Measurements from ENCODE around the gene CEACAM16. TPM values are rescaled to one million over a fixed set of nuclear protein-coding genes. Genes with fewer than 3 reads are reported as not detected.
"Not testable (repeated sequence)": the region's sequence is repeated elsewhere in the genome, so short reads cannot be mapped to it uniquely, and the experiment has no call there.

Gene CEACAM16
- polyA plus RNA-seq, 1 donor from 2014 or later = not detected

DNA sequence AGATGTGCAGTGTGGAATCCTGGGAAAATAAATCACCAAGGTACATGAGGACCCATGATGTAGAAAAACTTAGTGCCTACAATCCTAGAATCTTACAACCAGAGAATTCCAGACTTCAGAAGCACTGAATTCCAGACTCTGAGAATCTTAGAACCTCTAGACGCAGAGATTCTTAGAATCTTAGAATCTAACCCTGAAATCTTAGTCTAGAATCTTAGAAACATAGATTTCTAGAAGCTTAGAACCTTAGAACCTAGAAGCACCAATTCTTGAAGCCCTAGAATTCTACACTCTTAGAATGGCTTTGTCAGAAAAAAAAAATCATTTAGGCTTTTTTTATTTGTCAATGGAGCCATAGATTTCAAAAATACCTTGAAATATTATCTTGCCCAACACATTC is 6.0 kb downstream of the CEACAM16 start:
- H3K9me3 Mint-ChIP-seq = no peaks in the 10 kb centered on the region
- H3K27ac Mint-ChIP-seq = no peak overlapping the region
- no peak overlapping the region for H3K4me3 Mint-ChIP-seq
- H3K4me1 Mint-ChIP-seq = no peaks in the 10 kb centered on the region
- H3K36me3 Mint-ChIP-seq = no peaks in the 10 kb centered on the region
- H3K27me3 Mint-ChIP-seq = no peaks in the 10 kb centered on the region

- Mint-ChIP-seq H3K4me3 (no peak overlapping the region), H3K27me3 (no peaks in the 10 kb centered on the region), H3K36me3 (no peaks in the 10 kb centered on the region), H3K9me3 (peaks cover 0 to 3% (median 0%) of the 10 kb centered on the region in 3 donors), H3K4me1 (no peaks in the 10 kb centered on the region), H3K27ac (no peak overlapping the region)
Observed at GRCh38 chr19:44705502-44706010, 6.6 kb downstream of the CEACAM16 start.

- peaks cover 0 to 4% (median 0%) of the 10 kb centered on the region in 3 donors for H3K9me3 Mint-ChIP-seq
- H3K27ac Mint-ChIP-seq = no peak overlapping the region
Observed at GRCh38 chr19:44706506-44707236, 7.7 kb downstream of the CEACAM16 start.

DNA sequence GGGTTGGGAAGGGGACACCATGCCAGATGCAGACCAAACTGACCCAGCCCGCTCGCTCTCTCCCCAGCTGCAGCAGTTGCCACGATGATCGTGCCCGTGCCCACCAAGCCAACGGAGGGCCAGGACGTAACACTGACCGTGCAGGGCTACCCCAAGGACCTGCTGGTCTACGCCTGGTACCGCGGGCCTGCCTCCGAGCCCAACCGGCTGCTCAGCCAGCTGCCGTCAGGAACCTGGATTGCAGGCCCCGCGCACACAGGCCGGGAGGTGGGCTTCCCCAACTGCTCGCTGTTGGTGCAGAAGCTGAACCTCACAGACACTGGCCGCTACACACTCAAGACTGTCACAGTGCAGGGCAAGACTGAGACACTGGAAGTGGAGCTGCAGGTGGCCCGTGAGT is 8.8 kb downstream of the CEACAM16 start:
- no peak overlapping the region for H3K27ac Mint-ChIP-seq
- H3K4me1 Mint-ChIP-seq = peaks cover 0 to 1% (median 0%) of the 10 kb centered on the region in 3 donors
- H3K27me3 Mint-ChIP-seq = peaks cover 7% of the 10 kb centered on the region
- no peak overlapping the region for H3K4me3 Mint-ChIP-seq
- H3K36me3 Mint-ChIP-seq = peaks cover 2% of the 10 kb centered on the region
- H3K9me3 Mint-ChIP-seq = peaks cover 0 to 4% (median 0%) of the 10 kb centered on the region in 3 donors

More at GRCh38 chr19:44706506-44707236, 7.7 kb downstream of the CEACAM16 start:
- Mint-ChIP-seq H3K36me3 (no peaks in the 10 kb centered on the region), H3K4me1 (no peaks in the 10 kb centered on the region), H3K4me3 (no peak overlapping the region), H3K27me3 (peaks cover 7% of the 10 kb centered on the region)

GRCh38 chr19:44708940-44709339 is 10.0 kb downstream of the CEACAM16 start:
- no peak overlapping the region for H3K4me3 Mint-ChIP-seq
- H3K4me1 Mint-ChIP-seq = peaks cover 0 to 1% (median 0%) of the 10 kb centered on the region in 3 donors
- H3K27me3 Mint-ChIP-seq = peaks cover 7% of the 10 kb centered on the region
- H3K27ac Mint-ChIP-seq = no peak overlapping the region
- H3K9me3 Mint-ChIP-seq = peaks cover 0 to 4% (median 0%) of the 10 kb centered on the region in 3 donors
- peaks cover 2% of the 10 kb centered on the region for H3K36me3 Mint-ChIP-seq

GRCh38 chr19:44709434-44710266 is 10.7 kb downstream of the CEACAM16 start:
- not testable (repeated sequence) for H3K4me1 Mint-ChIP-seq, H3K27ac Mint-ChIP-seq, H3K4me3 Mint-ChIP-seq, H3K36me3 Mint-ChIP-seq, H3K27me3 Mint-ChIP-seq, H3K9me3 Mint-ChIP-seq

GRCh38 chr19:44710483-44710882 is 11.5 kb downstream of the CEACAM16 start:
- peaks cover 0 to 8% (median 4%) of the 10 kb centered on the region in 3 donors for H3K9me3 Mint-ChIP-seq
- H3K27ac Mint-ChIP-seq = no peak overlapping the region
- no peak overlapping the region for H3K4me3 Mint-ChIP-seq
- peaks cover 7% of the 10 kb centered on the region for H3K27me3 Mint-ChIP-seq
- peaks cover 0 to 1% (median 0%) of the 10 kb centered on the region in 3 donors for H3K4me1 Mint-ChIP-seq
- H3K36me3 Mint-ChIP-seq = peaks cover 2% of the 10 kb centered on the region

DNA sequence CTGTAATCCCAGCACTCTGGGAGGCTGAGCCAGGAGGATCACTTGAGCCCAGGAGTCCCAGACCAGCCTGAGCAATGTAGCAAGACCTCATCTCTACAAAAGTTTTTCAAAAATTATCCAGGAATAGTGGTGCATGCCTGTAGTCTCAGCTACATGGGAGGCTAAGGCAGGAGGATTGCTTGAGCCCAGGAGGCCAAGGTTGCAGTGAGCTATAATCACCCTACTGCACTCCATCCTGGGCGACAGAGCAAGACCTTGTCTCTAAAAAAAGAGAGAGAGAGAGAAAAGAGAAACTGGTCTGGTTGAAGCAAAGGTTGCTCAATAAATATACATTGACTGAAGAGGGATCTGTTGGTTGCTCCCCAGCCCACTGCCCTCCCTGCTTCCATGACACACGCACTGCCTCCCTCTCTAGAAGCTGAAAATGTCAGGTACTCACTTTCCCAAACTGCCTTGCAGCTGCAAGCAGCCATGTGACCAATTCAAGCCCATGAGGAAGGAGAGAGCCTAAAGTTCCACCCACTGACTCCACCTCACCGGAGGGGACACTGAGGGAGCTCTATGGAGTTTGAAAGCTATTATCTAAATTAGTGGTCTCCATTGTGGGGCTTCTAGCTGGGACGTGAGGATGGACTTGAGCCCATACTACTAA is 14.0 kb downstream of the CEACAM16 start:
- H3K36me3 Mint-ChIP-seq = peaks cover 2% of the 10 kb centered on the region
- H3K4me3 Mint-ChIP-seq = no peak overlapping the region
- H3K27me3 Mint-ChIP-seq = peaks cover 7% of the 10 kb centered on the region
- H3K27ac Mint-ChIP-seq = no peak overlapping the region
- peaks cover 0 to 14% (median 4%) of the 10 kb centered on the region in 3 donors for H3K9me3 Mint-ChIP-seq
- H3K4me1 Mint-ChIP-seq = peaks cover 0 to 1% (median 0%) of the 10 kb centered on the region in 3 donors

DNA sequence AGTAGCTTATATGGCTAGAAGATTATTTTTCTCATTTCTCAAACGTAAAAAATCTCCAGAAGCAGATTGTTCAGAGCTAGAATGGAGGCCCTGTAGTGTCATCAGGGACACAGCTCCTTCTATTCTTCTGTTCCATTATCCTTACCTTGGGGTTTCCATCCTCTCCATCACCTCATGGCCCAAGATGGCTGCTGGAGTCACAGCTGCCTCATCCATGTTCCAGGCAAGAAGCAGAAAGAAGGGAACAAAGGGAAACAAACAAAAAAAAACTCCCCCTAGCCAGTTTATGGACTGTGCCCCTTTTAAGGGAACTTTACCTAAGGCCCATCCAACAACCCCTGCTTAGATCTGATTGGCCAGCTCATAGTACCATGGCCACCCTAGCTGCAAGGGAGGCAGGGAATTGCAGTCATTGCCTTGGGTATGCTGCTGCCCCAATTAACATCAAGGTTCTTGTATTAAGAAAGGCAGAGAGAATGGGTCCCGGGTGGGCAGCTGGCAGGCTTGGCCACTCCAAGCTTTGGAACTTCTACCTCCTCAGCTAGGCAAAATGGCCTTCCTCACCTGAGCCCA is 15.7 kb downstream of the CEACAM16 start:
- Mint-ChIP-seq H3K9me3 (peaks cover 0 to 14% (median 4%) of the 10 kb centered on the region in 3 donors), H3K4me1 (peaks cover 0 to 1% (median 0%) of the 10 kb centered on the region in 3 donors), H3K27me3 (peaks cover 7% of the 10 kb centered on the region), H3K4me3 (no peak overlapping the region), H3K27ac (no peak overlapping the region), H3K36me3 (peaks cover 2% of the 10 kb centered on the region)

GRCh38 chr19:44717603-44718002 is 18.7 kb downstream of the CEACAM16 start:
- H3K9me3 Mint-ChIP-seq = peaks cover 0 to 14% (median 0%) of the 10 kb centered on the region in 3 donors
- peaks cover 12% of the 10 kb centered on the region for H3K27me3 Mint-ChIP-seq
- H3K27ac Mint-ChIP-seq = no peak overlapping the region
- peaks cover under 1% of the 10 kb centered on the region for H3K36me3 Mint-ChIP-seq
- H3K4me1 Mint-ChIP-seq = peaks cover 0 to 10% (median 0%) of the 10 kb centered on the region in 3 donors
- no peak overlapping the region for H3K4me3 Mint-ChIP-seq

DNA sequence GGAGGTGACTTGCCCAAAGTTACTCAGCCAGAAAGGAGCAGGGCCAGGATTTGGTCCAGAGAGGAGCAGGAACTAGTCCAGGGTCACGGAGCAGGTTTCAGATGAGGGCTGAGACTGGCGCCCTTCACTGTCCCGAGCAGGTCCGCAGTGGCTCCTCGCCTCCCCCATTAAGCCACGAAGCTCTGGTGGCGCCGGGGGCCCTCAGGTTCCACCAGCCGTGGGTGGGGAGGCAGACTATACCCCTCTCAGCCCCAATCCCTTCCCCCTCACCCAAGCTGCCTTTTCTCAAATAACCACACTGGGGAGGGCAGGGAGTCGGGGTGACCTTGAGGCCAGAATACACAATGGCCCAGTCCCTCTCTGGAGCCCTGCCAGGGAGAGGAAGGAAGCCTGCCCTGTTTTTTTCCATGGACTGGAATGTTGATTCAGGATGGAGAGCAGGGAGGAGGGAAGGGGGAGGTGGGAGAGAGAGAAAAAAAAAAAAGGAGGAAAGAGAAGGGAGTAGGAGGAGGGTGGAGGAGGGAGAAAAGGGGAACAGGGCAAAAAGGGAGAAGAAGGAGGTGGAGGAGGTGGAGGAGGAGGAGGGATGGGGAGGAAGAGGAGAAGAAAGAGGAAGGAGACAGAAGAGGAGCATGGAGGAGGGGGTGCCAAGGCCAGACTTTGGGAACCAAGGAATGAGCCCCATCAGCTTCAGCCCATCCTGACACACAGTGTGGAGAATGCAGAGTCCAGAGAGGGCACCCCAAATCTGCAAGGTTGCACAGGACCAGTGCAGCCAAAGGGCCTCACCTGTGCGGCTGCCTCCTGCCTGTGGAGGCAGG is 19.7 kb downstream of the CEACAM16 start:
- H3K4me3 Mint-ChIP-seq = no peak overlapping the region
- H3K36me3 Mint-ChIP-seq = no peaks in the 10 kb centered on the region
- peaks cover 13% of the 10 kb centered on the region for H3K27me3 Mint-ChIP-seq
- peaks cover 0 to 14% (median 0%) of the 10 kb centered on the region in 3 donors for H3K9me3 Mint-ChIP-seq
- peaks cover 0 to 12% (median 4%) of the 10 kb centered on the region in 3 donors for H3K4me1 Mint-ChIP-seq
- no peak overlapping the region for H3K27ac Mint-ChIP-seq

DNA sequence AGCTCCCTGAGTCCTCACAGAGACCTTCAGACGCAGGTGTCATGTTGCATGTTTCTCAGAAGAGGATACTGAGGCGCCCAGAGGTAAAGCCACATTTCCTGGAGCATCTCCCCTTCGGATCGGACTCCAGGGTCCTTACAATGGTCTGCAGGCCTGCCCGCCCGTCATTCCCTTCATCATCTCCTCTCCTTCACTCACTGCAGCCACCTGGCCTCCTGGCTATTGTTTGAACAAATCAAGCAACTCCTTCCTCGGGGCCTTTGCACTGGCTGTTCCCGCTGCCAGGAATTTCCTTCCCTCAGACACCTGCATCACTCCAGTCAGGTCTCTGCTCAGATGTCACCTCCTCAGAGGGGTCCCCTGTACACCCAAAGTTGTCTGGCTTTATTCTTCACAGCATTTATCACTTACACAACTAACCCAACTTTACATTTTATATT is 20.3 kb downstream of the CEACAM16 start:
- Mint-ChIP-seq H3K36me3 (no peaks in the 10 kb centered on the region), H3K4me1 (peaks cover 5 to 16% (median 10%) of the 10 kb centered on the region in 3 donors), H3K27ac (no peak overlapping the region), H3K9me3 (peaks cover 0 to 14% (median 0%) of the 10 kb centered on the region in 3 donors), H3K4me3 (peak overlapping the region in 1 of 4 donors; percentile 23), H3K27me3 (peaks cover 13% of the 10 kb centered on the region)

DNA sequence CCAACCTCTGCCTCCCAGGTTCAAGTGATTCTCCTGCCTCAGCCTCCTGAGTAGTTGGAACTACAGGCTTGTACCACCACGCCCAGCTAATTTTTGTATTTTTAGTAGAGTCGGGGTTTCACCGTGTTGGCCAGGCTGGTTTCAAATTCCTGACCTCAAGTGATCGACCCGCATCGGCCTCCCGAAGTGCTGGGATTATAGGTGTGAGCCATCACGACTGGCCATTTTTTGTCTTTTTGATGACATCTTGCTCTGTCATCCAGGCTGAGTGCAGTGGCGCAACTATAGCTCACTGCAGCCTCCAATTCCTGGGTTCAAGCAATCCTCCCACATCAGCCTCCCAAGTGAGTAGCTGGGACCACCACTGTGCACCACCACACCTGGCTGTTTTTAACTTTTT is 21.4 kb downstream of the CEACAM16 start:
- Mint-ChIP-seq H3K4me1 (peaks cover 8 to 18% (median 13%) of the 10 kb centered on the region in 3 donors), H3K4me3 (peak overlapping the region in 1 of 4 donors; percentile 39), H3K27me3 (peaks cover 14% of the 10 kb centered on the region)
- H3K9me3 Mint-ChIP-seq, H3K27ac Mint-ChIP-seq, H3K36me3 Mint-ChIP-seq: not testable (repeated sequence)

- H3K4me3 Mint-ChIP-seq = peak overlapping the region in 1 of 4 donors; percentile 39
- H3K36me3 Mint-ChIP-seq = no peaks in the 10 kb centered on the region
- peaks cover 16% of the 10 kb centered on the region for H3K27me3 Mint-ChIP-seq
- H3K4me1 Mint-ChIP-seq = peaks cover 8 to 18% (median 13%) of the 10 kb centered on the region in 3 donors
- H3K27ac Mint-ChIP-seq = no peak overlapping the region
- H3K9me3 Mint-ChIP-seq = peaks cover 0 to 1% (median 0%) of the 10 kb centered on the region in 3 donors
Observed at GRCh38 chr19:44720945-44721344, 22.0 kb downstream of the CEACAM16 start.
